ENCODE data around the gene FOXP1. TPM values are rescaled to one million over a fixed set of nuclear protein-coding genes. Genes with fewer than 3 reads are reported as not detected.

The FOXP1 gene
- total RNA-seq, 1 experiment from 2014 or later: 75.3 TPM

GRCh38 chr3:71215351-71215750 lies 368.2 kb downstream of the FOXP1 start:
- H3K4me1 Mint-ChIP-seq: peaks cover 51 to 60% of the 10 kb centered on the region in 2 experiments
- Histone ChIP-seq H3K56ac (ENCODE audit: insufficient read length, low read depth, low read length) (no peak overlapping the region), H3K18ac (ENCODE audit: insufficient read length, low read depth, low read length) (no peak overlapping the region), H3K9me3 (ENCODE audit: control insufficient read depth, low read depth, low read length) (no peaks in the 10 kb centered on the region), H3K4me2 (ENCODE audit: insufficient read depth, insufficient read length, low read length) (no peak overlapping the region), H3K23ac (ENCODE audit: insufficient read length, low read depth, low read length) (no peak overlapping the region), H4K91ac (ENCODE audit: insufficient read length, low read depth, low read length) (no peak overlapping the region), H2BK12ac (ENCODE audit: insufficient read length, low read depth, low read length) (no peak overlapping the region), H3K79me2 (ENCODE audit: insufficient read depth, low read length) (no peaks in the 10 kb centered on the region), H3K4ac (ENCODE audit: low read depth, low read length) (no peak overlapping the region), H3K14ac (ENCODE audit: insufficient read depth, low read length) (no peak overlapping the region), H3K27ac (ENCODE audit: insufficient read length, low read depth, low read length) (no peak overlapping the region), H2BK15ac (ENCODE audit: low read depth, low read length) (no peak overlapping the region), H2BK120ac (ENCODE audit: low read depth, low read length, poor library complexity, severe bottlenecking) (no peak overlapping the region), H3K27me3 (ENCODE audit: insufficient read depth, low read length) (no peaks in the 10 kb centered on the region), H2AFZ (ENCODE audit: low read length) (no peak overlapping the region), H3K9ac (ENCODE audit: extremely low read depth, insufficient read length, low read length) (no peak overlapping the region), H4K20me1 (ENCODE audit: control insufficient read depth, insufficient read depth, insufficient read length) (no peaks in the 10 kb centered on the region), H4K5ac (ENCODE audit: insufficient read length, low read depth, low read length) (no peak overlapping the region), H3T11ph (ENCODE audit: low read length) (no peak overlapping the region), H3K79me1 (ENCODE audit: insufficient read depth, low read depth, low read length, poor library complexity, severe bottlenecking) (no peaks in the 10 kb centered on the region), H3K23me2 (ENCODE audit: insufficient read length, low read depth, low read length, poor library complexity, severe bottlenecking) (no peaks in the 10 kb centered on the region), H2BK5ac (ENCODE audit: insufficient read length, low read length) (no peak overlapping the region), H4K8ac (replicated peaks; ENCODE audit: insufficient read length, low read depth, low read length) (no peak overlapping the region), H3K4me1 (ENCODE audit: insufficient read depth, low read length) (peaks cover 11% of the 10 kb centered on the region; the same call in 1 of the 2 replicates), H2AK5ac (ENCODE audit: insufficient read length, low read length) (no peak overlapping the region), H2BK20ac (ENCODE audit: low read depth, low read length, poor library complexity, severe bottlenecking) (no peak overlapping the region)
- no peak overlapping the region for H3K4me3 Mint-ChIP-seq
- H3K9me3 Mint-ChIP-seq: no peaks in the 10 kb centered on the region
- no peaks in the 10 kb centered on the region for H3K27me3 Mint-ChIP-seq (ENCODE audit: low read depth)
- peaks cover 0 to 2% (median 0%) of the 10 kb centered on the region in 3 experiments; a peak in 1 of 7 replicates for H3K36me3 Mint-ChIP-seq (ENCODE audit: insufficient read depth in 1 of 3, low read depth in 3 of 3)
- DNase-seq: no peak
- H3K27ac Mint-ChIP-seq: no peak overlapping the region
- TF ChIP-seq, protein P1, sequence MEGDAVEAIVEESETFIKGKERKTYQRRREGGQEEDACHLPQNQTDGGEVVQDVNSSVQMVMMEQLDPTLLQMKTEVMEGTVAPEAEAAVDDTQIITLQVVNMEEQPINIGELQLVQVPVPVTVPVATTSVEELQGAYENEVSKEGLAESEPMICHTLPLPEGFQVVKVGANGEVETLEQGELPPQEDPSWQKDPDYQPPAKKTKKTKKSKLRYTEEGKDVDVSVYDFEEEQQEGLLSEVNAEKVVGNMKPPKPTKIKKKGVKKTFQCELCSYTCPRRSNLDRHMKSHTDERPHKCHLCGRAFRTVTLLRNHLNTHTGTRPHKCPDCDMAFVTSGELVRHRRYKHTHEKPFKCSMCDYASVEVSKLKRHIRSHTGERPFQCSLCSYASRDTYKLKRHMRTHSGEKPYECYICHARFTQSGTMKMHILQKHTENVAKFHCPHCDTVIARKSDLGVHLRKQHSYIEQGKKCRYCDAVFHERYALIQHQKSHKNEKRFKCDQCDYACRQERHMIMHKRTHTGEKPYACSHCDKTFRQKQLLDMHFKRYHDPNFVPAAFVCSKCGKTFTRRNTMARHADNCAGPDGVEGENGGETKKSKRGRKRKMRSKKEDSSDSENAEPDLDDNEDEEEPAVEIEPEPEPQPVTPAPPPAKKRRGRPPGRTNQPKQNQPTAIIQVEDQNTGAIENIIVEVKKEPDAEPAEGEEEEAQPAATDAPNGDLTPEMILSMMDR (conservative IDR thresholded peaks at IDR 0.05): no peak
- no CpG with 5 or more reads among the region's 1 CpG for WGBS (ENCODE audit: extremely low coverage, insufficient read length, low lambda C conversion rate)

Measured in H9 (cell line).